ENCODE measurements around the gene ZNF334.

GRCh38 chr20:46455729-46456128, 57.6 kb downstream of the ZNF334 start:
- TF ChIP-seq CTCF (IDR thresholded peaks at IDR 0.05) (no peak), POLR2A (IDR thresholded peaks at IDR 0.05) (no peak)
